Peyer's patch (tissue), 4 donors: ENCODE measurements around the gene USP43. TPM values are rescaled to one million over a fixed set of nuclear protein-coding genes. Genes with fewer than 3 reads are reported as not detected.
"Not testable (repeated sequence)": the region's sequence is repeated elsewhere in the genome, so short reads cannot be mapped to it uniquely, and the experiment has no call there.

Experiments used
- DNase-seq, 3 donors: peaks; one replicate each; pipeline ENCODE4 v3.0.0-alpha.2; 2017 to 2019
- H3K27ac ChIP-seq, 4 donors: fragments of 200-600 bp; sonication (generic); one replicate each; pipeline ENCODE4 v1.5.1; 2016 to 2019
- H3K27me3 ChIP-seq, 2 donors: fragments of 200-600 bp; sonication (generic); one replicate each; pipeline ENCODE4 v1.5.1; 2019
- H3K36me3 ChIP-seq, 3 donors: fragments of 200-600 bp; sonication (generic); one replicate each; pipeline ENCODE4 v1.5.1; 2016 to 2019
- H3K4me1 ChIP-seq, 4 donors: fragments of 200-600 bp; sonication (generic); one replicate each; pipeline ENCODE4 v1.5.1; 2016 to 2019
- H3K4me3 ChIP-seq, 4 donors: fragments of 200-600 bp; sonication (generic); 1 replicate in 3 of 4; 2 replicates in 1 of 4; pipeline ENCODE4 v1.5.1; 2016 to 2019; ENCODE audit warnings: mild to moderate bottlenecking in 1 of 4
- H3K9me3 ChIP-seq, 4 donors: fragments of 200-600 bp; sonication (generic); one replicate each; pipeline ENCODE4 v1.5.1; 2016 to 2019; ENCODE audit warnings: mild to moderate bottlenecking in 1 of 4
- CTCF ChIP-seq, 6 experiments: fragments of 450-650 bp in 4 of 6; fragments of 200-600 bp in 2 of 6; sonication (generic) in 1 of 6; IDR thresholded peaks; one replicate each; pipeline ENCODE4 v1.5.1; 2017 to 2019; ENCODE audit warnings: antibody characterized with exemption in 6 of 6, mild to moderate bottlenecking in 3 of 6, moderate library complexity in 1 of 6
- POLR2A ChIP-seq, 2 donors: fragments of 450-650 bp; IDR thresholded peaks; one replicate each; pipeline ENCODE4 v1.5.1; 2017; ENCODE audit warnings: antibody characterized with exemption in 2 of 2, mild to moderate bottlenecking in 2 of 2, moderate library complexity in 2 of 2
- total RNA-seq, 4 donors: library from RNA; depleted of rRNA; stranded (reverse); fragments of >200 nt; gene quantifications; one replicate each; pipeline ENCODE4 v1.1.0, GENCODE V29; 2016

Gene USP43
- total RNA-seq, 4 donors from 2014 or later: 7.4 to 34.8 (median 21.5) TPM

- Histone ChIP-seq H3K36me3 (no peaks in the 10 kb centered on the region), H3K27me3 (no peaks in the 10 kb centered on the region), H3K9me3 (no peaks in the 10 kb centered on the region)
These were observed 10.0 kb upstream of the USP43 start for GRCh38 chr17:9635340-9635739.

GRCh38 chr17:9636501-9636900, 8.8 kb upstream of the USP43 start:
- no peak for TF ChIP-seq CTCF (IDR thresholded peaks at IDR 0.05)
- no peak for TF ChIP-seq POLR2A (IDR thresholded peaks at IDR 0.05)
- Histone ChIP-seq H3K4me1 (no peaks in the 10 kb centered on the region), H3K9me3 (no peaks in the 10 kb centered on the region), H3K36me3 (no peaks in the 10 kb centered on the region), H3K4me3 (no peak overlapping the region), H3K27ac (no peak overlapping the region), H3K27me3 (no peaks in the 10 kb centered on the region)
- no peak for DNase-seq

More at GRCh38 chr17:9635340-9635739, 10.0 kb upstream of the USP43 start:
- no peak for DNase-seq
- Histone ChIP-seq H3K27ac (no peak overlapping the region), H3K4me3 (no peak overlapping the region), H3K4me1 (no peaks in the 10 kb centered on the region)
- TF ChIP-seq POLR2A (IDR thresholded peaks at IDR 0.05): no peak
- no peak for TF ChIP-seq CTCF (IDR thresholded peaks at IDR 0.05)

GRCh38 chr17:9640388-9640787, 4.9 kb upstream of the USP43 start:
- H3K27ac ChIP-seq, DNase-seq: not testable (repeated sequence)

GRCh38 chr17:9643611-9644010, 1.7 kb upstream of the USP43 start:
- no peaks in the 10 kb centered on the region for H3K36me3 ChIP-seq
- no peak for TF ChIP-seq POLR2A (IDR thresholded peaks at IDR 0.05)
- no peak for TF ChIP-seq CTCF (IDR thresholded peaks at IDR 0.05)
- peaks cover 0 to 15% (median 0%) of the 10 kb centered on the region in 4 donors for H3K4me1 ChIP-seq
- H3K27me3 ChIP-seq: no peaks in the 10 kb centered on the region
- H3K27ac ChIP-seq: no peak overlapping the region
- no peaks in the 10 kb centered on the region for H3K9me3 ChIP-seq
- no peak overlapping the region for H3K4me3 ChIP-seq
- no peak for DNase-seq

More at GRCh38 chr17:9640388-9640787, 4.9 kb upstream of the USP43 start:
- not testable (repeated sequence) for H3K4me3 ChIP-seq, H3K27me3 ChIP-seq, H3K9me3 ChIP-seq, H3K36me3 ChIP-seq, H3K4me1 ChIP-seq

GRCh38 chr17:9645851-9646545, 681 bp downstream of the USP43 start:
- H3K27ac ChIP-seq: peak overlapping the region in 3 of 4 donors; percentile 93 to 99 (median 94)
- TF ChIP-seq CTCF (IDR thresholded peaks at IDR 0.05) (peak in 3 of 6 experiments; percentile 17 to 48 (median 27)), POLR2A (IDR thresholded peaks at IDR 0.05) (peak in 1 of 2 donors; percentile 46)
- no peaks in the 10 kb centered on the region for H3K36me3 ChIP-seq
- H3K27me3 ChIP-seq: no peaks in the 10 kb centered on the region
- H3K4me3 ChIP-seq: peak overlapping the region; percentile 44 to 90 (median 60)
- no peaks in the 10 kb centered on the region for H3K9me3 ChIP-seq
- peak in 2 of 3 donors; percentile 82 to 89 for DNase-seq
- H3K4me1 ChIP-seq: peaks cover 0 to 15% (median 0%) of the 10 kb centered on the region in 4 donors

- Histone ChIP-seq H3K4me1 (peaks cover 0 to 15% (median 0%) of the 10 kb centered on the region in 4 donors), H3K9me3 (no peaks in the 10 kb centered on the region), H3K27ac (peak overlapping the region in 3 of 4 donors; percentile 93 to 99 (median 94)), H3K36me3 (no peaks in the 10 kb centered on the region), H3K27me3 (no peaks in the 10 kb centered on the region), H3K4me3 (peak overlapping the region in 3 of 4 donors; percentile 44 to 90 (median 64))
- no peak for DNase-seq
- TF ChIP-seq POLR2A (IDR thresholded peaks at IDR 0.05) (no peak), CTCF (IDR thresholded peaks at IDR 0.05) (no peak)
These were observed 1.2 kb downstream of the USP43 start for GRCh38 chr17:9646546-9646885.
